ENCODE data around the gene CCNI. TPM values are rescaled to one million over a fixed set of nuclear protein-coding genes. Genes with fewer than 3 reads are reported as not detected.
A peak's percentile ranks its signal among the peaks of the same experiment; 100 is the strongest.

Gene CCNI
- total and polyA plus RNA-seq, 2 of the 13 experiments (the other 11 are each of a cell fraction or from before 2014, with no cell fraction given), result 43.5 to 122 TPM

- TF ChIP-seq MBNL3 (CRISPR knock-in tag; conservative IDR thresholded peaks at IDR 0.05) (no peak), TEAD2 (CRISPR knock-in tag; IDR thresholded peaks at IDR 0.05) (no peak), THRA (CRISPR knock-in tag; IDR thresholded peaks at IDR 0.05; ENCODE audit: borderline replicate concordance) (no peak), HMG20A (CRISPR knock-in tag; IDR thresholded peaks at IDR 0.05; ENCODE audit: borderline replicate concordance) (peak; percentile 40; the same call in 1 of the 2 replicates), TMF1 (CRISPR knock-in tag; IDR thresholded peaks at IDR 0.05; ENCODE audit: low read depth) (no peak), ZBTB38 (CRISPR knock-in tag; IDR thresholded peaks at IDR 0.05) (peak; percentile 94), RFXANK (CRISPR knock-in tag; IDR thresholded peaks at IDR 0.05) (no peak), KDM5B (CRISPR knock-in tag; IDR thresholded peaks at IDR 0.05; ENCODE audit: borderline replicate concordance) (no peak), ZBTB26 (CRISPR knock-in tag; IDR thresholded peaks at IDR 0.05; ENCODE audit: borderline replicate concordance) (no peak), KDM5A (IDR thresholded peaks at IDR 0.05; ENCODE audit: borderline replicate concordance, low read length) (no peak), ZNF337 (CRISPR knock-in tag; IDR thresholded peaks at IDR 0.05; ENCODE audit: borderline replicate concordance, low read depth) (no peak), KAT8 (CRISPR knock-in tag; IDR thresholded peaks at IDR 0.05) (no peak), SUZ12 (IDR thresholded peaks at IDR 0.05; ENCODE audit: low read depth, low read length) (no peak)
- TF ChIP-seq, protein P1, sequence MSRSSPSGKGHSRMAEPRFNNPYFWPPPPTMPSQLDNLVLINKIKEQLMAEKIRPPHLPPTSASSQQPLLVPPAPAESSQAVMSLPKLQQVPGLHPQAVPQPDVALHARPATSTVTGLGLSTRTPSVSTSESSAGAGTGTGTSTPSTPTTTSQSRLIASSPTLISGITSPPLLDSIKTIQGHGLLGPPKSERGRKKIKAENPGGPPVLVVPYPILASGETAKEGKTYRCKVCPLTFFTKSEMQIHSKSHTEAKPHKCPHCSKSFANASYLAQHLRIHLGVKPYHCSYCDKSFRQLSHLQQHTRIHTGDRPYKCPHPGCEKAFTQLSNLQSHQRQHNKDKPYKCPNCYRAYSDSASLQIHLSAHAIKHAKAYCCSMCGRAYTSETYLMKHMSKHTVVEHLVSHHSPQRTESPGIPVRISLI (CRISPR knock-in tag; IDR thresholded peaks at IDR 0.05; ENCODE audit: borderline replicate concordance), result no peak
- TF ChIP-seq, protein P2, sequence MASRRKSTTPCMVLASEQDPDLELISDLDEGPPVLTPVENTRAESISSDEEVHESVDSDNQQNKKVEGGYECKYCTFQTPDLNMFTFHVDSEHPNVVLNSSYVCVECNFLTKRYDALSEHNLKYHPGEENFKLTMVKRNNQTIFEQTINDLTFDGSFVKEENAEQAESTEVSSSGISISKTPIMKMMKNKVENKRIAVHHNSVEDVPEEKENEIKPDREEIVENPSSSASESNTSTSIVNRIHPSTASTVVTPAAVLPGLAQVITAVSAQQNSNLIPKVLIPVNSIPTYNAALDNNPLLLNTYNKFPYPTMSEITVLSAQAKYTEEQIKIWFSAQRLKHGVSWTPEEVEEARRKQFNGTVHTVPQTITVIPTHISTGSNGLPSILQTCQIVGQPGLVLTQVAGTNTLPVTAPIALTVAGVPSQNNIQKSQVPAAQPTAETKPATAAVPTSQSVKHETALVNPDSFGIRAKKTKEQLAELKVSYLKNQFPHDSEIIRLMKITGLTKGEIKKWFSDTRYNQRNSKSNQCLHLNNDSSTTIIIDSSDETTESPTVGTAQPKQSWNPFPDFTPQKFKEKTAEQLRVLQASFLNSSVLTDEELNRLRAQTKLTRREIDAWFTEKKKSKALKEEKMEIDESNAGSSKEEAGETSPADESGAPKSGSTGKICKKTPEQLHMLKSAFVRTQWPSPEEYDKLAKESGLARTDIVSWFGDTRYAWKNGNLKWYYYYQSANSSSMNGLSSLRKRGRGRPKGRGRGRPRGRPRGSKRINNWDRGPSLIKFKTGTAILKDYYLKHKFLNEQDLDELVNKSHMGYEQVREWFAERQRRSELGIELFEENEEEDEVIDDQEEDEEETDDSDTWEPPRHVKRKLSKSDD (CRISPR knock-in tag; IDR thresholded peaks at IDR 0.05; ENCODE audit: low read depth), result peak; percentile 34; the same call in 1 of the 2 replicates
- TF ChIP-seq, protein P3, sequence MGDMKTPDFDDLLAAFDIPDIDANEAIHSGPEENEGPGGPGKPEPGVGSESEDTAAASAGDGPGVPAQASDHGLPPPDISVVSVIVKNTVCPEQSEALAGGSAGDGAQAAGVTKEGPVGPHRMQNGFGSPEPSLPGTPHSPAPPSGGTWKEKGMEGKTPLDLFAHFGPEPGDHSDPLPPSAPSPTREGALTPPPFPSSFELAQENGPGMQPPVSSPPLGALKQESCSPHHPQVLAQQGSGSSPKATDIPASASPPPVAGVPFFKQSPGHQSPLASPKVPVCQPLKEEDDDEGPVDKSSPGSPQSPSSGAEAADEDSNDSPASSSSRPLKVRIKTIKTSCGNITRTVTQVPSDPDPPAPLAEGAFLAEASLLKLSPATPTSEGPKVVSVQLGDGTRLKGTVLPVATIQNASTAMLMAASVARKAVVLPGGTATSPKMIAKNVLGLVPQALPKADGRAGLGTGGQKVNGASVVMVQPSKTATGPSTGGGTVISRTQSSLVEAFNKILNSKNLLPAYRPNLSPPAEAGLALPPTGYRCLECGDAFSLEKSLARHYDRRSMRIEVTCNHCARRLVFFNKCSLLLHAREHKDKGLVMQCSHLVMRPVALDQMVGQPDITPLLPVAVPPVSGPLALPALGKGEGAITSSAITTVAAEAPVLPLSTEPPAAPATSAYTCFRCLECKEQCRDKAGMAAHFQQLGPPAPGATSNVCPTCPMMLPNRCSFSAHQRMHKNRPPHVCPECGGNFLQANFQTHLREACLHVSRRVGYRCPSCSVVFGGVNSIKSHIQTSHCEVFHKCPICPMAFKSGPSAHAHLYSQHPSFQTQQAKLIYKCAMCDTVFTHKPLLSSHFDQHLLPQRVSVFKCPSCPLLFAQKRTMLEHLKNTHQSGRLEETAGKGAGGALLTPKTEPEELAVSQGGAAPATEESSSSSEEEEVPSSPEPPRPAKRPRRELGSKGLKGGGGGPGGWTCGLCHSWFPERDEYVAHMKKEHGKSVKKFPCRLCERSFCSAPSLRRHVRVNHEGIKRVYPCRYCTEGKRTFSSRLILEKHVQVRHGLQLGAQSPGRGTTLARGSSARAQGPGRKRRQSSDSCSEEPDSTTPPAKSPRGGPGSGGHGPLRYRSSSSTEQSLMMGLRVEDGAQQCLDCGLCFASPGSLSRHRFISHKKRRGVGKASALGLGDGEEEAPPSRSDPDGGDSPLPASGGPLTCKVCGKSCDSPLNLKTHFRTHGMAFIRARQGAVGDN (CRISPR knock-in tag; IDR thresholded peaks at IDR 0.05), result peak; percentile 45; the same call in 1 of the 2 replicates
- TF ChIP-seq, protein P4, sequence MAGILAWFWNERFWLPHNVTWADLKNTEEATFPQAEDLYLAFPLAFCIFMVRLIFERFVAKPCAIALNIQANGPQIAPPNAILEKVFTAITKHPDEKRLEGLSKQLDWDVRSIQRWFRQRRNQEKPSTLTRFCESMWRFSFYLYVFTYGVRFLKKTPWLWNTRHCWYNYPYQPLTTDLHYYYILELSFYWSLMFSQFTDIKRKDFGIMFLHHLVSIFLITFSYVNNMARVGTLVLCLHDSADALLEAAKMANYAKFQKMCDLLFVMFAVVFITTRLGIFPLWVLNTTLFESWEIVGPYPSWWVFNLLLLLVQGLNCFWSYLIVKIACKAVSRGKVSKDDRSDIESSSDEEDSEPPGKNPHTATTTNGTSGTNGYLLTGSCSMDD (CRISPR knock-in tag; IDR thresholded peaks at IDR 0.05), result no peak
Measured at GRCh38 chr4:77023920-77024319, 51.9 kb downstream of the CCNI start (continued).
